ENCODE results near the gene SYP. TPM values are rescaled to one million over a fixed set of nuclear protein-coding genes. Genes with fewer than 3 reads are reported as not detected.
"Not testable (repeated sequence)": the region's sequence is repeated elsewhere in the genome, so short reads cannot be mapped to it uniquely, and the experiment has no call there.

The SYP gene
- total RNA-seq, 3 donors from 2014 or later (not counting 1 experiment from before 2014, with no cell fraction given) = 0.36 to 1.0 (median 0.80) TPM

DNA sequence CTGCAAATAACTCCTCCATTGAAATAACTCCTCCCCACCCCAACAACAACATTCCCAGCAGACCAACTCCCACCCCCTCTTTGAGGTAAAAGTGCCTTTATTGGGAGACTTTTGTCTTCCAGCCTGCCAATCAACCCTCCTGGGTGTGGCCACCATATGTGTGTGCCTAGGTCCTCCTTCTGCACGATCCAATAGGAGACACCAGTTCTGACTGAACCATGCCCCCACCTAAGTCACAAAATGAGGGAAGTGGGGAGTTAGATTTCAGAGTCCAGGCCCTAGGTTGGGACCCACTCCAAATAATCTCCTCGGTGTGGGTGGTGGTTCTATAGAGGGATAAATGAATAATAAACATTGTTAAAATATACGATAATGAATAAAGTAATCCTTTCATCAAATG lies 25.3 kb downstream of the SYP start:
- Histone ChIP-seq H3K9me3 (ENCODE audit: control insufficient read depth, insufficient read depth, low read length) (no peaks in the 10 kb centered on the region), H3K4me3 (ENCODE audit: low read length) (no peak overlapping the region), H3K27me3 (ENCODE audit: control insufficient read depth, insufficient read depth, low read length) (no peaks in the 10 kb centered on the region), H3K27ac (ENCODE audit: low read length) (no peak overlapping the region), H3K36me3 (ENCODE audit: control insufficient read depth, insufficient read depth, low read length) (peaks cover 14% of the 10 kb centered on the region), H3K4me1 (ENCODE audit: control insufficient read depth, insufficient read depth, low read length) (peaks cover 25% of the 10 kb centered on the region)
- DNase-seq (no peak), ATAC-seq (no peak)
- Mint-ChIP-seq H3K27me3 (ENCODE audit: low read depth in 2 of 2) (no peaks in the 10 kb centered on the region), H3K4me3 (no peak overlapping the region), H3K36me3 (no peaks in the 10 kb centered on the region), H3K27ac (no peak overlapping the region), H3K4me1 (peaks cover 0 to 20% of the 10 kb centered on the region in 2 donors), H3K9me3 (no peaks in the 10 kb centered on the region)
- TF ChIP-seq, protein P1, sequence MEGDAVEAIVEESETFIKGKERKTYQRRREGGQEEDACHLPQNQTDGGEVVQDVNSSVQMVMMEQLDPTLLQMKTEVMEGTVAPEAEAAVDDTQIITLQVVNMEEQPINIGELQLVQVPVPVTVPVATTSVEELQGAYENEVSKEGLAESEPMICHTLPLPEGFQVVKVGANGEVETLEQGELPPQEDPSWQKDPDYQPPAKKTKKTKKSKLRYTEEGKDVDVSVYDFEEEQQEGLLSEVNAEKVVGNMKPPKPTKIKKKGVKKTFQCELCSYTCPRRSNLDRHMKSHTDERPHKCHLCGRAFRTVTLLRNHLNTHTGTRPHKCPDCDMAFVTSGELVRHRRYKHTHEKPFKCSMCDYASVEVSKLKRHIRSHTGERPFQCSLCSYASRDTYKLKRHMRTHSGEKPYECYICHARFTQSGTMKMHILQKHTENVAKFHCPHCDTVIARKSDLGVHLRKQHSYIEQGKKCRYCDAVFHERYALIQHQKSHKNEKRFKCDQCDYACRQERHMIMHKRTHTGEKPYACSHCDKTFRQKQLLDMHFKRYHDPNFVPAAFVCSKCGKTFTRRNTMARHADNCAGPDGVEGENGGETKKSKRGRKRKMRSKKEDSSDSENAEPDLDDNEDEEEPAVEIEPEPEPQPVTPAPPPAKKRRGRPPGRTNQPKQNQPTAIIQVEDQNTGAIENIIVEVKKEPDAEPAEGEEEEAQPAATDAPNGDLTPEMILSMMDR (IDR thresholded peaks at IDR 0.05) = no peak
- intact Hi-C loops (cut with micrococcal nuclease) = no loop called here
- WGBS (ENCODE audit: insufficient coverage) = no CpG with 5 or more reads among the region's 3 CpGs

- 92% methylated on average over 5 of the region's 8 CpGs for WGBS (ENCODE audit: insufficient coverage)
- H3K27me3 Mint-ChIP-seq (ENCODE audit: low read depth in 2 of 2); H3K4me3 ChIP-seq (ENCODE audit: low read length); intact Hi-C loops (cut with micrococcal nuclease); H3K9me3 Mint-ChIP-seq; H3K36me3 ChIP-seq (ENCODE audit: control insufficient read depth, insufficient read depth, low read length); H3K27me3 ChIP-seq (ENCODE audit: control insufficient read depth, insufficient read depth, low read length); DNase-seq; H3K36me3 Mint-ChIP-seq; ATAC-seq; H3K27ac Mint-ChIP-seq; H3K9me3 ChIP-seq (ENCODE audit: control insufficient read depth, insufficient read depth, low read length); H3K4me3 Mint-ChIP-seq; H3K27ac ChIP-seq (ENCODE audit: low read length): not testable (repeated sequence)
- peaks cover 0 to 25% of the 10 kb centered on the region in 2 donors for H3K4me1 Mint-ChIP-seq
- H3K4me1 ChIP-seq (ENCODE audit: control insufficient read depth, insufficient read depth, low read length) = peaks cover 30% of the 10 kb centered on the region
Observed at GRCh38 chrX:49173544-49173943, 26.4 kb downstream of the SYP start.

GRCh38 chrX:49172280-49172780 lies 27.7 kb downstream of the SYP start:
- no peaks in the 10 kb centered on the region for H3K27me3 Mint-ChIP-seq (ENCODE audit: low read depth in 2 of 2)
- H3K36me3 Mint-ChIP-seq = no peaks in the 10 kb centered on the region
- H3K9me3 Mint-ChIP-seq = no peaks in the 10 kb centered on the region
- TF ChIP-seq, protein P1 (IDR thresholded peaks at IDR 0.05) = no peak
- Histone ChIP-seq H3K4me1 (ENCODE audit: control insufficient read depth, insufficient read depth, low read length) (peaks cover 40% of the 10 kb centered on the region), H3K27me3 (ENCODE audit: control insufficient read depth, insufficient read depth, low read length) (no peaks in the 10 kb centered on the region), H3K9me3 (ENCODE audit: control insufficient read depth, insufficient read depth, low read length) (no peaks in the 10 kb centered on the region), H3K36me3 (ENCODE audit: control insufficient read depth, insufficient read depth, low read length) (peaks cover 8% of the 10 kb centered on the region), H3K4me3 (ENCODE audit: low read length) (peak overlapping the region; percentile 72), H3K27ac (ENCODE audit: low read length) (peak overlapping the region; percentile 70)
- peak; percentile 63 to 80 (median 66) for ATAC-seq
- intact Hi-C loops (cut with micrococcal nuclease) = no loop called here
- H3K4me1 Mint-ChIP-seq = peaks cover 7 to 27% of the 10 kb centered on the region in 2 donors
- H3K27ac Mint-ChIP-seq = peak overlapping the region; percentile 69 to 80
- peak overlapping the region; percentile 82 for H3K4me3 Mint-ChIP-seq
- peak; percentile 46 to 76 for DNase-seq
- WGBS (ENCODE audit: insufficient coverage) = 0% methylated on average over 37 of the region's 37 CpGs

GRCh38 chrX:49171752-49172279 lies 28.2 kb downstream of the SYP start, which contains the start of gene PLP2:
TSS of gene PLP2 (plus strand) at chrX:49171898. CDS start at chrX:49172001, 103 bp downstream.
- TF ChIP-seq, protein P1 (IDR thresholded peaks at IDR 0.05) = no peak
- H3K27me3 Mint-ChIP-seq (ENCODE audit: low read depth in 2 of 2) = no peaks in the 10 kb centered on the region
- H3K4me1 Mint-ChIP-seq = peaks cover 11 to 30% of the 10 kb centered on the region in 2 donors
- DNase-seq (peak; percentile 50 to 73), ATAC-seq (peak; percentile 36 to 46 (median 38))
- no peaks in the 10 kb centered on the region for H3K9me3 Mint-ChIP-seq
- Histone ChIP-seq H3K36me3 (ENCODE audit: control insufficient read depth, insufficient read depth, low read length) (peaks cover 8% of the 10 kb centered on the region), H3K27ac (ENCODE audit: low read length) (peak within 1 kb of the TSS; percentile 70), H3K27me3 (ENCODE audit: control insufficient read depth, insufficient read depth, low read length) (no peaks in the 10 kb centered on the region), H3K9me3 (ENCODE audit: control insufficient read depth, insufficient read depth, low read length) (no peaks in the 10 kb centered on the region), H3K4me3 (ENCODE audit: low read length) (peak within 1 kb of the TSS; percentile 72), H3K4me1 (ENCODE audit: control insufficient read depth, insufficient read depth, low read length) (peaks cover 43% of the 10 kb centered on the region)
- peak within 1 kb of the TSS; percentile 82 for H3K4me3 Mint-ChIP-seq
- H3K27ac Mint-ChIP-seq = peak within 1 kb of the TSS; percentile 69 to 80
- intact Hi-C loops (cut with micrococcal nuclease) = no loop called here
- WGBS (ENCODE audit: insufficient coverage) = 0% methylated on average over 46 of the region's 46 CpGs
- H3K36me3 Mint-ChIP-seq = no peaks in the 10 kb centered on the region
